ENCODE measurements around the gene AP3M1. TPM values are rescaled to one million over a fixed set of nuclear protein-coding genes. Genes with fewer than 3 reads are reported as not detected.
A peak's percentile ranks its signal among the peaks of the same experiment; 100 is the strongest.

The AP3M1 gene
- total RNA-seq, 1 experiment from 2014 or later: 52.6 TPM

- intact Hi-C loops (cut with micrococcal nuclease; ENCODE audit: unreplicated experiment): no loop called here
- no TSS peak for BruUV-seq (replicated peaks)
These were observed 6.3 kb upstream of the AP3M1 start for GRCh38 chr10:74156919-74157289.

GRCh38 chr10:74153676-74154075 is 3.0 kb upstream of the AP3M1 start:
- CTCF ChIA-PET: interaction anchor here (1.0 to 1.1 kb wide), 2 partner anchors 58 to 81 kb away, joined by 3 to 4 read pairs; no protein-coding TSS in a partner anchor

More at GRCh38 chr10:74156919-74157289, 6.3 kb upstream of the AP3M1 start:
- no peak for DNase-seq
- CTCF ChIA-PET: no interaction called here
- no peak overlapping the region for H3K4me3 Mint-ChIP-seq (ENCODE audit: low read depth, unreplicated experiment)
- H3K36me3 Mint-ChIP-seq (ENCODE audit: insufficient read depth, unreplicated experiment): peaks cover 6% of the 10 kb centered on the region
- no peaks in the 10 kb centered on the region for H3K9me3 Mint-ChIP-seq (ENCODE audit: low read depth, unreplicated experiment)
- H3K27ac Mint-ChIP-seq (ENCODE audit: unreplicated experiment): no peak overlapping the region
- H3K4me1 Mint-ChIP-seq (ENCODE audit: low read depth, unreplicated experiment): peaks cover 28% of the 10 kb centered on the region
- no peak for TF ChIP-seq CTCF (IDR thresholded peaks at IDR 0.05; ENCODE audit: unreplicated experiment)
- no peaks in the 10 kb centered on the region for H3K27me3 Mint-ChIP-seq (ENCODE audit: unreplicated experiment)

GRCh38 chr10:74153123-74153522 is 2.5 kb upstream of the AP3M1 start:
- peaks cover 31% of the 10 kb centered on the region for H3K4me1 Mint-ChIP-seq (ENCODE audit: low read depth, unreplicated experiment)
- no peaks in the 10 kb centered on the region for H3K27me3 Mint-ChIP-seq (ENCODE audit: unreplicated experiment)
- peak; percentile 51 for TF ChIP-seq CTCF (IDR thresholded peaks at IDR 0.05; ENCODE audit: unreplicated experiment)
- CTCF ChIA-PET: interaction anchor here (0.6 to 1.1 kb wide), 4 partner anchors 37 to 81 kb away, joined by 3 to 4 read pairs (median 3); no protein-coding TSS in a partner anchor
- peaks cover 6% of the 10 kb centered on the region for H3K36me3 Mint-ChIP-seq (ENCODE audit: insufficient read depth, unreplicated experiment)
- peak; percentile 24 for DNase-seq
- H3K27ac Mint-ChIP-seq (ENCODE audit: unreplicated experiment): no peak overlapping the region
- no peak overlapping the region for H3K4me3 Mint-ChIP-seq (ENCODE audit: low read depth, unreplicated experiment)
- H3K9me3 Mint-ChIP-seq (ENCODE audit: low read depth, unreplicated experiment): no peaks in the 10 kb centered on the region
- intact Hi-C loops (cut with micrococcal nuclease; ENCODE audit: unreplicated experiment): no loop called here
- BruUV-seq (replicated peaks): no TSS peak

More at GRCh38 chr10:74153676-74154075, 3.0 kb upstream of the AP3M1 start:
- H3K4me3 Mint-ChIP-seq (ENCODE audit: low read depth, unreplicated experiment): no peak overlapping the region
- H3K9me3 Mint-ChIP-seq (ENCODE audit: low read depth, unreplicated experiment): no peaks in the 10 kb centered on the region
- intact Hi-C loops (cut with micrococcal nuclease; ENCODE audit: unreplicated experiment): no loop called here
- no peak for DNase-seq
- no peak for TF ChIP-seq CTCF (IDR thresholded peaks at IDR 0.05; ENCODE audit: unreplicated experiment)
- H3K4me1 Mint-ChIP-seq (ENCODE audit: low read depth, unreplicated experiment): peaks cover 28% of the 10 kb centered on the region
- peaks cover 6% of the 10 kb centered on the region for H3K36me3 Mint-ChIP-seq (ENCODE audit: insufficient read depth, unreplicated experiment)
- no peaks in the 10 kb centered on the region for H3K27me3 Mint-ChIP-seq (ENCODE audit: unreplicated experiment)
- no TSS peak for BruUV-seq (replicated peaks)
- H3K27ac Mint-ChIP-seq (ENCODE audit: unreplicated experiment): no peak overlapping the region

- Mint-ChIP-seq H3K9me3 (ENCODE audit: low read depth, unreplicated experiment) (no peaks in the 10 kb centered on the region), H3K27ac (ENCODE audit: unreplicated experiment) (no peak overlapping the region), H3K4me1 (ENCODE audit: low read depth, unreplicated experiment) (peaks cover 36% of the 10 kb centered on the region), H3K36me3 (ENCODE audit: insufficient read depth, unreplicated experiment) (peaks cover 6% of the 10 kb centered on the region), H3K27me3 (ENCODE audit: unreplicated experiment) (no peaks in the 10 kb centered on the region), H3K4me3 (ENCODE audit: low read depth, unreplicated experiment) (no peak overlapping the region)
- no peak for TF ChIP-seq CTCF (IDR thresholded peaks at IDR 0.05; ENCODE audit: unreplicated experiment)
- TSS peak; percentile 46 for BruUV-seq (replicated peaks)
- CTCF ChIA-PET: interaction anchor here (0.6 to 1.6 kb wide), 5 partner anchors 17 to 82 kb away, joined by 3 to 12 read pairs (median 3); no protein-coding TSS in a partner anchor
- DNase-seq: no peak
- intact Hi-C loops (cut with micrococcal nuclease; ENCODE audit: unreplicated experiment): loop anchor here (1.0 to 2.0 kb wide), 2 partner anchors 61 to 82 kb away; no protein-coding TSS in a partner anchor
These were observed 1.5 kb upstream of the AP3M1 start for GRCh38 chr10:74151879-74152722.

Measured in Calu3 (cell line).